ENCODE results near the gene ADIRF. TPM values are rescaled to one million over a fixed set of nuclear protein-coding genes. Genes with fewer than 3 reads are reported as not detected.

ADIRF gene
- total RNA-seq, result 0.33 and 0.63 TPM in 2 replicates

GRCh38 chr10:86968271-86968993 is at the start of gene ADIRF:
TSS of gene ADIRF (plus strand) at chr10:86968482. CDS start at chr10:86968545, 63 bp downstream.

GRCh38 chr10:86957471-86958115 is 10.7 kb upstream of the ADIRF start, which contains the start of gene MMRN2:
TSS of gene MMRN2 (minus strand) at chr10:86957615. CDS start at chr10:86957541, 74 bp downstream.

DNA sequence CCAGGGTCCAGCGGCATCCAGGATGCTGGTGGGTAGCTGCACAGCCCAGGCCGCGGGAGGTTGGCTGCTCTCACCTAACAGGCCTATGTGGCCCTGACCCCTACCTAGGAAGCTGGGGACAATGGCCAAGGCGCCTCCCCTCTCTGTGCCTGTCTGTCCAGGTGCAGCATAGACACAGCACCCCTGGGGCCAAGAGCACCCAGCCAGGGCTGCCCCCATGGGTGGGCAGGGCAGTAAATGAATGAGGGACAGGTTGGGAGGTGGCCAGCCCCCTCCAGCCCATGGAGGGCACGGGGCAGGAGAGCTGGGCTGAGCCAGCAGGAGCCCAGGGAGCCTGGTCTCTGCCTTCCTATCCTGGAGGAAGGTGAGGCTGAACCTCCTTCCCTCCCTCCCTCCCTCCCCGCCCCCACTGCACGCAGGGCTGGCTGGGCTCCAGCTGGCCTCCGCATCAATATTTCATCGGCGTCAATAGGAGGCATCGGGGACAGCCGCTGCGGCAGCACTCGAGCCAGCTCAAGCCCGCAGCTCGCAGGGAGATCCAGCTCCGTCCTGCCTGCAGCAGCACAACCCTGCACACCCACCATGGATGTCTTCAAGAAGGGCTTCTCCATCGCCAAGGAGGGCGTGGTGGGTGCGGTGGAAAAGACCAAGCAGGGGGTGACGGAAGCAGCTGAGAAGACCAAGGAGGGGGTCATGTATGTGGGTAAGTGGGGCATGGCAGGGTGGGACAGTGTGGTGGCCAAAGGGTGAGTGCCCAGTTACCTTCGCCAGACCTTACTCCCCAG is 10.0 kb upstream of the ADIRF start, which contains the start of gene SNCG:
Gene SNCG (plus strand): TSS at position 484 of the 785 bp plus-strand sequence. CDS start 99 bp downstream, at position 583.

DNA sequence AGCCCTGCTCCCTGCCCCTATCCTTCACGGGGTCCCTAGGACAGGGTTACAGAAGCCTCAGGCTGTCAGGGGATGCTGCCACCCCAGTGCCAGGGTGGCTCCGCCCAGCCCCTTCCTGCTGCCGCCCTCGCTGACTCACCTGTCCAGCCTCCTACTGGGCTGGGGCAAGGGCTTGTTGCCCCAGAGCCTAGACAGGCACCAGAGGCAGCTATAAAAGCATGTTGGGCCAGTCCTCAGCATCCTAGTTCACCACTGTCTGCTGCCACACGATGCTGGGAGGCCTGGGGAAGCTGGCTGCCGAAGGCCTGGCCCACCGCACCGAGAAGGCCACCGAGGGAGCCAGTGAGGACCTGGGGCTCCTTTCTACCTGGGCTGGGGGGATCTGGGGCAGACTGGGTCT is 51.8 kb downstream of the ADIRF start, which contains the start of gene FAM25A:
Gene FAM25A (plus strand): TSS at position 239 of the 400 bp plus-strand sequence. CDS start 31 bp downstream, at position 270.

Other genes with a start within 250 kb of the ADIRF start
- gene BMPR1A, start 211.9 kb upstream of the ADIRF start, total RNA-seq, result 18.9 and 20.9 TPM in 2 replicates
- gene MMRN2, start 10.9 kb upstream of the ADIRF start, total RNA-seq, result 0.13 and 0.16 TPM in 2 replicates
- 2.0 and 8.6 TPM in 2 replicates for gene SNCG, start 9.9 kb upstream of the ADIRF start, total RNA-seq
- not detected in 2 replicates for gene FAM25A, start 51.8 kb downstream of the ADIRF start, total RNA-seq
- gene GLUD1, start 126.4 kb downstream of the ADIRF start, total RNA-seq, result 101 and 112 TPM in 2 replicates
- 12.5 and 20.7 TPM in 2 replicates for gene SHLD2, start 126.7 kb downstream of the ADIRF start, total RNA-seq

All from mesangial cell (primary cell).